CD4-positive, alpha-beta T cell treated with Interleukin-4 for 1 hour (primary cell): Measurements from ENCODE around the gene ATOX1.
"Not testable (repeated sequence)": the region's sequence is repeated elsewhere in the genome, so short reads cannot be mapped to it uniquely, and the experiment has no call there.

Experiments
- DNase-seq, 2 donors: peaks; one replicate each; pipeline ENCODE4 v3.0.0-alpha.2; 2020 to 2022

ATOX1 gene

GRCh38 chr5:151758430-151759241 lies at the start of gene ATOX1:
Gene ATOX1, minus strand, starts transcription at chr5:151758631. Its CDS starts 80 bp downstream, at chr5:151758551.
- DNase-seq = peak; percentile 89 to 91

GRCh38 chr5:151805414-151806223 lies 47.2 kb upstream of the ATOX1 start:
- DNase-seq = no peak

GRCh38 chr5:151800532-151800931 lies 42.1 kb upstream of the ATOX1 start:
- DNase-seq = no peak

GRCh38 chr5:151799407-151799806 lies 41.0 kb upstream of the ATOX1 start:
- no peak for DNase-seq

- DNase-seq = no peak
These were observed 40.2 kb upstream of the ATOX1 start for GRCh38 chr5:151798674-151799073.

- no peak for DNase-seq
These were observed 37.0 kb upstream of the ATOX1 start for GRCh38 chr5:151795426-151795825.

- DNase-seq = no peak
These were observed 34.9 kb upstream of the ATOX1 start for GRCh38 chr5:151793358-151793757.

- DNase-seq = no peak
These were observed 29.4 kb upstream of the ATOX1 start for GRCh38 chr5:151787817-151788216.

- no peak for DNase-seq
These were observed 28.0 kb upstream of the ATOX1 start for GRCh38 chr5:151786468-151786867.

- DNase-seq = no peak
These were observed 25.7 kb upstream of the ATOX1 start for GRCh38 chr5:151784141-151784540.

- not testable (repeated sequence) for DNase-seq
These were observed 25.2 kb upstream of the ATOX1 start for GRCh38 chr5:151783664-151784063.

- DNase-seq = no peak
These were observed 22.8 kb upstream of the ATOX1 start for GRCh38 chr5:151781201-151781600.

- no peak for DNase-seq
These were observed 21.9 kb upstream of the ATOX1 start for GRCh38 chr5:151780348-151780747.

GRCh38 chr5:151779531-151780125 lies 21.2 kb upstream of the ATOX1 start:
- no peak for DNase-seq

GRCh38 chr5:151775025-151775606 lies 16.7 kb upstream of the ATOX1 start:
- no peak for DNase-seq

GRCh38 chr5:151773951-151774350 lies 15.5 kb upstream of the ATOX1 start:
- no peak for DNase-seq

- peak in 1 of 2 donors; percentile 20 for DNase-seq
These were observed 14.6 kb upstream of the ATOX1 start for GRCh38 chr5:151772846-151773561.

GRCh38 chr5:151772029-151772845 lies 13.8 kb upstream of the ATOX1 start:
- DNase-seq = peak; percentile 24 to 42

- peak; percentile 100 for DNase-seq
These were observed 13.0 kb upstream of the ATOX1 start, which contains the start of gene G3BP1 for GRCh38 chr5:151771259-151772028. Gene G3BP1, plus strand, starts transcription at chr5:151771954. Its CDS starts 14,667 bp downstream, at chr5:151786621.
